Gastrocnemius medialis (tissue), 4 donors: ENCODE results near the gene FAM107B. TPM values are rescaled to one million over a fixed set of nuclear protein-coding genes. Genes with fewer than 3 reads are reported as not detected.

ENCODE experiments used
- ATAC-seq, 2 donors: fragments of 150-250 bp; one replicate each; pipeline ENCODE4 v1.9.1; 2016
- DNase-seq, 2 donors: peaks; one replicate each; pipeline ENCODE4 v3.0.0-alpha.2; 2019
- H3K27ac ChIP-seq, 4 donors: fragments of 200-600 bp; sonication (generic); 1 replicate in 1 of 4; 2 replicates in 3 of 4; pipeline ENCODE4 v1.5.1; 2016 to 2018; ENCODE audit warnings: mild to moderate bottlenecking in 2 of 4, moderate library complexity in 1 of 4
- H3K27me3 ChIP-seq, 3 donors: fragments of 200-600 bp; sonication (generic) in 2 of 3; 1 replicate in 1 of 3; 2 replicates in 2 of 3; pipeline versions ENCODE4 v1.5.1 to v1.6.0; 2016 to 2019; ENCODE audit warnings: mild to moderate bottlenecking in 1 of 3, moderate library complexity in 1 of 3
- H3K36me3 ChIP-seq, 2 donors: fragments of 200-600 bp; sonication (generic) in 1 of 2; one replicate each; pipeline ENCODE4 v1.5.1; 2017 to 2018
- H3K4me1 ChIP-seq, 2 donors: fragments of 200-600 bp; sonication (generic) in 1 of 2; one replicate each; pipeline ENCODE4 v1.5.1; 2016 to 2017; ENCODE audit warnings: mild to moderate bottlenecking in 2 of 2
- H3K4me3 ChIP-seq, 4 donors: fragments of 200-600 bp; sonication (generic) in 3 of 4; 1 replicate in 1 of 4; 2 replicates in 3 of 4; pipeline ENCODE4 v1.5.1; 2016 to 2019; ENCODE audit warnings: mild to moderate bottlenecking in 2 of 4
- H3K9me3 ChIP-seq, 3 donors: fragments of 200-600 bp; sonication (generic) in 2 of 3; 1 replicate in 1 of 3; 2 replicates in 2 of 3; pipeline ENCODE4 v1.5.1; 2016 to 2019
- POLR2A ChIP-seq, 2 donors: fragments of 450-650 bp; IDR thresholded peaks; one replicate each; pipeline ENCODE4 v1.6.1; 2017; ENCODE audit warnings: antibody characterized with exemption in 2 of 2, mild to moderate bottlenecking in 2 of 2, moderate library complexity in 2 of 2
- in situ Hi-C, 4 donors: fragments of 200-750 bp; cut with MboI; loops; one replicate each; pipeline versions ENCODE4 v1.15.0 to v1.8.0; 2017; ENCODE audit warnings: low sequenced_read_pairs in 4 of 4
- intact Hi-C: fragments of 100-400 bp; cut with DNase I; formaldehyde crosslinking; loops from one replicate; pipeline ENCODE4 v1.15.1; 2023; ENCODE audit warnings: low total_unique reads
- total RNA-seq, 4 donors: library from RNA; depleted of rRNA; stranded (reverse); fragments of >200 nt; gene quantifications; one replicate each; pipeline versions ENCODE4 v1.1.0 to v1.2.3, GENCODE V29; 2016
- TF ChIP-seq, protein P1 (sequence below), 5 experiments: fragments of 450-650 bp in 3 of 5; fragments of 200-600 bp in 2 of 5; sonication (generic) in 2 of 5; IDR thresholded peaks in 4 of 5; conservative IDR thresholded peaks in 1 of 5; 1 replicate in 4 of 5; 2 replicates in 1 of 5; pipeline ENCODE4 v1.5.1; 2016 to 2019; ENCODE audit warnings: antibody characterized with exemption in 5 of 5, mild to moderate bottlenecking in 3 of 5, moderate library complexity in 3 of 5

Gene FAM107B
- total RNA-seq, 4 donors from 2014 or later: 1.5 to 3.7 (median 2.6) TPM

DNA sequence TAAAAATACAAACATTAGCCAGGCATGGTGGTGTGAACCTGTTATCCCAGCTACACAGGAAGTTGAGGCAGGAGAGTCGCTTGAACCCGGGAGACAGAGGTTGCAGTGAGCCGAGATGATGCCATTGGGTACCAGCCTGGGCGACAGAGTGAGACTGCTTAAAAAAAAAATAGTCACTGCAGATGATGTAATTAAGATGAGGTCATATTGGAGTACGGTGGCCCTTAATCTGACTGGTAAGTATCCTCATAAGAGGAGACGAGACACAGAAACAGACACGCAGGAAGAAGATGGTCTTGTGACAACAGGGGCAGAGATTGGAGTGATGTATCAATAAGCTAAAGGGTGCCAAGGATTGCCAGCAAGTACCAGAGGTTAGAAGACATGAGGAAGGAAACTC is 156.0 kb downstream of the FAM107B start:
- TF ChIP-seq POLR2A (IDR thresholded peaks at IDR 0.05): no peak
- TF ChIP-seq, protein P1, sequence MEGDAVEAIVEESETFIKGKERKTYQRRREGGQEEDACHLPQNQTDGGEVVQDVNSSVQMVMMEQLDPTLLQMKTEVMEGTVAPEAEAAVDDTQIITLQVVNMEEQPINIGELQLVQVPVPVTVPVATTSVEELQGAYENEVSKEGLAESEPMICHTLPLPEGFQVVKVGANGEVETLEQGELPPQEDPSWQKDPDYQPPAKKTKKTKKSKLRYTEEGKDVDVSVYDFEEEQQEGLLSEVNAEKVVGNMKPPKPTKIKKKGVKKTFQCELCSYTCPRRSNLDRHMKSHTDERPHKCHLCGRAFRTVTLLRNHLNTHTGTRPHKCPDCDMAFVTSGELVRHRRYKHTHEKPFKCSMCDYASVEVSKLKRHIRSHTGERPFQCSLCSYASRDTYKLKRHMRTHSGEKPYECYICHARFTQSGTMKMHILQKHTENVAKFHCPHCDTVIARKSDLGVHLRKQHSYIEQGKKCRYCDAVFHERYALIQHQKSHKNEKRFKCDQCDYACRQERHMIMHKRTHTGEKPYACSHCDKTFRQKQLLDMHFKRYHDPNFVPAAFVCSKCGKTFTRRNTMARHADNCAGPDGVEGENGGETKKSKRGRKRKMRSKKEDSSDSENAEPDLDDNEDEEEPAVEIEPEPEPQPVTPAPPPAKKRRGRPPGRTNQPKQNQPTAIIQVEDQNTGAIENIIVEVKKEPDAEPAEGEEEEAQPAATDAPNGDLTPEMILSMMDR (IDR thresholded peaks at IDR 0.05 in 4 of 5, conservative IDR thresholded peaks at IDR 0.05 in 1 of 5): no peak
- Histone ChIP-seq H3K27ac (no peak overlapping the region), H3K4me1 (no peaks in the 10 kb centered on the region), H3K4me3 (no peak overlapping the region), H3K36me3 (no peaks in the 10 kb centered on the region), H3K9me3 (no peaks in the 10 kb centered on the region), H3K27me3 (no peaks in the 10 kb centered on the region)
- in situ Hi-C loops: no loop called here
- DNase-seq (no peak), ATAC-seq (no peak)
- intact Hi-C loops: no loop called here

DNA sequence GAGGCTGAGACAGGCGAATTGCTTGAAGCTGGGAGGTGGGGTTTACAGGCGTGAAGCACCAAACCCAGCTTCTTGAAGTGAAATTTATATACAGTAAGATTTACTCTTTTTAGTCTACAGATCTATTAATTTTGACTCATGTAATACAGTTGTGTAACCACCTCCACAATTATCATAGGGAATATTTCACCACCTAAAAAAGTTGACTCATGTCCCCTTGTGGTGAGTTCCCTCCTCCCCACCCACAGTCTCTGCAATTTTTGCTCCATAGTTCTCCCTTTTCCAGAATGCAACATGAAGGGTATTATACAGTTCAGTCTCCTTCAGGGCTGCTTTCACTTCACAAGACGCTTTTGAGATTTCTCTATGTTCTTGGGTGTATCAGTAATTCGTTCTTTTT is 156.8 kb downstream of the FAM107B start:
- Histone ChIP-seq H3K9me3 (no peaks in the 10 kb centered on the region), H3K27me3 (no peaks in the 10 kb centered on the region), H3K27ac (no peak overlapping the region), H3K4me1 (no peaks in the 10 kb centered on the region), H3K4me3 (no peak overlapping the region), H3K36me3 (no peaks in the 10 kb centered on the region)
- in situ Hi-C loops (no loop called here), intact Hi-C loops (no loop called here)
- ATAC-seq (no peak), DNase-seq (no peak)
- no peak for TF ChIP-seq POLR2A (IDR thresholded peaks at IDR 0.05)
- TF ChIP-seq, protein P1 (IDR thresholded peaks at IDR 0.05 in 4 of 5, conservative IDR thresholded peaks at IDR 0.05 in 1 of 5): no peak

DNA sequence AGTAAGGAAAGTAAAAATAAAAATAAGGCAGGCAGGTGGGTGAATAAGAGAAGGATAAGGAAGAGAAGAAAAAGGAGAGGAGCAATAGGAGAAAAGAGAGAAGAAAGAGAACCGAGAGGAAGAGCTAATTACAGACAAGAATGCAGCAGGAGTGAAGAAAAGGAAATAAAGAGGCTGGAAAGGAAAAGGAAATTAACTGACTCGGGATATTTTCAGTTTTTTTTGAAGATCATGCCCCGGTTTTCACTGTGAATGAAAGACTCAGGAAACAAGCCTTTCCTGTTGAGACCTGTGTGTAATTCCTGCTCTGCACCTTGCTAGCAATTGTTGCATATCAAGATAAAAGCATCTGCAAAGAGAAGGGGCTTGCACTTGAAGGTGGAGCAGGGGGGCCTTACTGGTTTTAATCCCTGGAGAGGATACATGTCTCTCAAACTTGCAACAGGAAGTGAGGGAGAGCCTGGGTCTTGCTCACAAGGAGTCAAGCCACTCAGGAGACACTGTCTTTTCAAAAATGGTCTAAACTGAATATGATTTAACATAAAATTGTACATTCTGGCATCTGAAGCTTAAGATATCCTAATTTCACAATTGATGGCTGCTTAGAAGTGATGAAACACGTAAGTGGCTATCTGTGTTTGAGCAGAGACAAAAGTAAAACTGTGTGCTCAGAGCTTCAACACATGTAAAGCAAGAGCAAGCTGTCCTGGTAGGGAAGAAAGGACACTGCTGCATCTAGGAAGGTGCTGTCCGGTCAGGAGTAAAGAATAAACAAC is 157.6 kb downstream of the FAM107B start:
- H3K4me1 ChIP-seq: no peaks in the 10 kb centered on the region
- TF ChIP-seq, protein P1 (IDR thresholded peaks at IDR 0.05 in 4 of 5, conservative IDR thresholded peaks at IDR 0.05 in 1 of 5): no peak
- no peak for TF ChIP-seq POLR2A (IDR thresholded peaks at IDR 0.05)
- no peaks in the 10 kb centered on the region for H3K9me3 ChIP-seq
- no peak overlapping the region for H3K27ac ChIP-seq
- H3K36me3 ChIP-seq: no peaks in the 10 kb centered on the region
- H3K4me3 ChIP-seq: no peak overlapping the region
- no peaks in the 10 kb centered on the region for H3K27me3 ChIP-seq
- DNase-seq (no peak), ATAC-seq (no peak)
- intact Hi-C loops: no loop called here
- in situ Hi-C loops: no loop called here

DNA sequence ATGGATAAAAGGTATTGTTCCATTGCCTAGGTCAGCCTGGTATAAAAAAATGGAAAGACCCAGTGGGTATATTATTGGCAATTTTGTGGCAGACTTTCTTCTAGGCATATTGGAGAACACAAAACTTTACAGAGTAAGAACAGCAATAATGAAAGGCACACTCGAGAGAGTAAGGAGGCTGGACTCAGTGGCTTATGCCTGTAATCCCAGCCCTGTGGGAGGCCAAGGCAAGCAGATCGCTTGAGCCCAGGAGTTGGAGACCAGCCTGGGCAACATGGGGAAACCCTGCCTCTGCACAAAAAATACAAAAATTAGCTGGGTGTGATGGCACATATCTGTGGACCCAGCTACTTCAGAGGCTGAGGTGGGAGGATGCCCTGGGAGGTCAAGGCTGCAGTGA is 158.2 kb downstream of the FAM107B start:
- no peaks in the 10 kb centered on the region for H3K9me3 ChIP-seq
- no peaks in the 10 kb centered on the region for H3K36me3 ChIP-seq
- ATAC-seq (no peak), DNase-seq (no peak)
- intact Hi-C loops: no loop called here
- no peak overlapping the region for H3K27ac ChIP-seq
- H3K4me3 ChIP-seq: no peak overlapping the region
- no peaks in the 10 kb centered on the region for H3K27me3 ChIP-seq
- in situ Hi-C loops: no loop called here
- TF ChIP-seq POLR2A (IDR thresholded peaks at IDR 0.05): no peak
- TF ChIP-seq, protein P1 (IDR thresholded peaks at IDR 0.05 in 4 of 5, conservative IDR thresholded peaks at IDR 0.05 in 1 of 5): no peak
- H3K4me1 ChIP-seq: no peaks in the 10 kb centered on the region

DNA sequence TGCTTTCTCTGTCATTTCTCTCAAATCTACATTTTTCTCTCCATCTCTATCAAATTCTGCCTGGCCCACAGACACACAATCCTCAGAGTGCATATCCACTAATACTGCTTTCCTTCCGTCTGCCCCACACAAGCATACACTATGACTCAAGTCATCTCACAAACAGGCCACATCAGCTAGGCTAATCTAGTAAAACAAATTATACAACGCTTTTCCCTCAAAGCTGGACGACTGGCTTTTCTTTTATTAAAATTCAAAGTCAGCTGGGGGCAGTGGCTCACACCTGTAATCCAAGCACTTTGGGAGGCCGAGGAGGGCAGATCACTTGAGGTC is 161.1 kb downstream of the FAM107B start:
- intact Hi-C loops: no loop called here
- no peaks in the 10 kb centered on the region for H3K4me1 ChIP-seq

More for the DNA sequence above, 161.1 kb downstream of the FAM107B start:
- ATAC-seq: no peak
- no peak for TF ChIP-seq POLR2A (IDR thresholded peaks at IDR 0.05)
- TF ChIP-seq, protein P1 (IDR thresholded peaks at IDR 0.05 in 4 of 5, conservative IDR thresholded peaks at IDR 0.05 in 1 of 5): no peak
- H3K36me3 ChIP-seq: no peaks in the 10 kb centered on the region
- no peaks in the 10 kb centered on the region for H3K9me3 ChIP-seq
- no peak for DNase-seq
- in situ Hi-C loops: no loop called here
- H3K27ac ChIP-seq: no peak overlapping the region
- H3K4me3 ChIP-seq: no peak overlapping the region
- H3K27me3 ChIP-seq: no peaks in the 10 kb centered on the region
